SK-N-SH (cell line): ENCODE results near the gene SPON2. TPM values are rescaled to one million over a fixed set of nuclear protein-coding genes. Genes with fewer than 3 reads are reported as not detected.

Experiments used
- CTCF ChIA-PET: fragments of 300-600, 350-600 bp; formaldehyde crosslinking; extraction: SDS; loops from one replicate; lab custom pipeline; 2021; lab: Yijun Ruan, JAX
- POLR2A ChIA-PET: fragments of 350-600 bp; sonication (Branson Sonifier 250); formaldehyde crosslinking; extraction: SDS; loops from one replicate; lab custom pipeline; 2020; ENCODE audit warnings: antibody characterized with exemption, inconsistent platforms; lab: Yijun Ruan, JAX
- DNase-seq: peaks from one replicate; pipeline ENCODE4 v3.0.0; 2012
- H2AFZ ChIP-seq: fragments of 200-600 bp; sonication (generic); 2 replicates; pipeline ENCODE4 v1.8.1; 2016; ENCODE audit warnings: antibody characterized with exemption, mild to moderate bottlenecking, low read depth
- H3F3A ChIP-seq: fragments of 200-600 bp; sonication (generic); replicated peaks from 2 replicates; pipeline ENCODE3; 2016; ENCODE audit warnings: antibody characterized with exemption, mild to moderate bottlenecking; ENCODE audit not compliant: insufficient read depth
- H3K27ac ChIP-seq, 2 experiments: fragments of 200-500 bp in 1 of 2; fragments of 200-600 bp in 1 of 2; sonication (Bioruptor generic) in 1 of 2; sonication (generic), shearing (Covaris generic) in 1 of 2; 2 replicates each; pipeline versions ENCODE4 v1.5.1 to v1.6.1; 2014 to 2016; ENCODE audit warnings: low read depth in 2 of 2, inconsistent platforms in 1 of 2, low read length in 1 of 2, mild to moderate bottlenecking in 1 of 2, mixed read lengths in 1 of 2
- H3K27me3 ChIP-seq: fragments of 200-600 bp; sonication (generic), shearing (Covaris generic); 2 replicates; pipeline ENCODE4 v1.6.1; 2016; ENCODE audit warnings: mixed run types; ENCODE audit not compliant: insufficient read depth
- H3K36me3 ChIP-seq, 2 experiments: fragments of 200-500 bp in 1 of 2; fragments of 200-600 bp in 1 of 2; sonication (Bioruptor generic) in 1 of 2; sonication (generic) in 1 of 2; replicated peaks in 1 of 2; 2 replicates each; pipeline versions ENCODE3 to v1.5.1; 2014 to 2016; ENCODE audit warnings: low read length in 1 of 2, mild to moderate bottlenecking in 1 of 2; ENCODE audit not compliant: insufficient read depth in 2 of 2, control insufficient read depth in 1 of 2
- H3K4me1 ChIP-seq, 2 experiments: fragments of 200-500 bp in 1 of 2; fragments of 200-600 bp in 1 of 2; sonication (Bioruptor generic) in 1 of 2; sonication (generic), shearing (Covaris generic) in 1 of 2; 2 replicates each; pipeline versions ENCODE4 v1.5.1 to v1.6.1; 2014 to 2016; ENCODE audit warnings: low read depth in 1 of 2, low read length in 1 of 2, mixed run types in 1 of 2; ENCODE audit not compliant: insufficient read depth in 2 of 2, control insufficient read depth in 1 of 2
- H3K4me2 ChIP-seq: fragments of 200-600 bp; sonication (generic), shearing (Covaris generic); 2 replicates; pipeline ENCODE4 v1.6.1; 2017; ENCODE audit warnings: mixed run types
- H3K4me3 ChIP-seq, 2 experiments: fragments of 200-500 bp in 1 of 2; fragments of 200-600 bp in 1 of 2; sonication (Bioruptor generic) in 1 of 2; sonication (generic), shearing (Covaris generic) in 1 of 2; 2 replicates each; pipeline versions ENCODE4 v1.5.1 to v1.8.1; 2014 to 2016; ENCODE audit warnings: low read depth in 2 of 2, inconsistent platforms in 1 of 2, low read length in 1 of 2, mild to moderate bottlenecking in 1 of 2, mixed read lengths in 1 of 2, moderate library complexity in 1 of 2
- H3K79me2 ChIP-seq: fragments of 200-600 bp; sonication (generic); 2 replicates; pipeline ENCODE4 v1.8.1; 2017; ENCODE audit warnings: mild to moderate bottlenecking; ENCODE audit not compliant: insufficient read depth
- H3K9ac ChIP-seq: fragments of 200-600 bp; sonication (generic); 2 replicates; pipeline ENCODE4 v1.6.1; 2017; ENCODE audit warnings: mixed run types
- H3K9me2 ChIP-seq: fragments of 200-600 bp; sonication (generic); 2 replicates; pipeline ENCODE4 v1.6.1; 2017; ENCODE audit warnings: mixed run types
- H3K9me3 ChIP-seq: fragments of 200-600 bp; sonication (generic); 2 replicates; pipeline ENCODE4 v1.6.1; 2017; ENCODE audit warnings: mixed run types, mild to moderate bottlenecking, moderate library complexity
- H4K20me1 ChIP-seq: fragments of 200-600 bp; sonication (generic); 2 replicates; pipeline ENCODE4 v1.6.1; 2017; ENCODE audit warnings: mild to moderate bottlenecking, mixed run types; ENCODE audit not compliant: insufficient read depth
- CHD2 ChIP-seq: fragments of 150-350 bp; IDR thresholded peaks from 2 replicates; pipeline ENCODE4 v1.6.1; 2018; ENCODE audit warnings: low read length; ENCODE audit not compliant: partially characterized antibody
- ELF1 ChIP-seq: IDR thresholded peaks from 2 replicates; pipeline ENCODE4 v1.4.0; 2012
- EZH2phosphoT487 ChIP-seq: fragments of 200-600 bp; sonication (generic); IDR thresholded peaks from 2 replicates; pipeline ENCODE4 v1.6.1; 2017; ENCODE audit warnings: low read depth, mixed run types, mild to moderate bottlenecking, antibody characterized with exemption, moderate library complexity, borderline replicate concordance
- FOSL2 ChIP-seq: IDR thresholded peaks from 2 replicates; pipeline ENCODE4 v1.4.0; 2012; ENCODE audit warnings: low read depth, mild to moderate bottlenecking, moderate library complexity, borderline replicate concordance
- FOXM1 ChIP-seq: IDR thresholded peaks from 2 replicates; pipeline ENCODE4 v1.4.0; 2012; ENCODE audit warnings: low read depth, mild to moderate bottlenecking
- GABPA ChIP-seq: IDR thresholded peaks from 2 replicates; pipeline ENCODE4 v1.4.0; 2012; ENCODE audit warnings: low read depth, mild to moderate bottlenecking
- GATA2 ChIP-seq: sonication (generic); formaldehyde crosslinking; IDR thresholded peaks from 2 replicates; pipeline ENCODE4 v1.5.0; 2020; ENCODE audit warnings: mild to moderate bottlenecking, missing genetic modification reagents
- MEF2A ChIP-seq: IDR thresholded peaks from 2 replicates; pipeline ENCODE4 v1.4.0; 2012; ENCODE audit warnings: low read depth, borderline replicate concordance
- NRF1 ChIP-seq: IDR thresholded peaks from 2 replicates; pipeline ENCODE4 v1.6.1; 2012; ENCODE audit warnings: low read depth, mild to moderate bottlenecking, low read length
- POLR2AphosphoS5 ChIP-seq: IDR thresholded peaks from 2 replicates; pipeline ENCODE4 v1.6.1; 2012; ENCODE audit warnings: low read depth, low read length
- SIN3A ChIP-seq: IDR thresholded peaks from 2 replicates; pipeline ENCODE4 v1.6.1; 2012; ENCODE audit warnings: low read depth, mild to moderate bottlenecking, low read length, moderate library complexity, borderline replicate concordance
- SMC3 ChIP-seq: IDR thresholded peaks from 2 replicates; pipeline ENCODE4 v1.6.1; 2012; ENCODE audit warnings: low read depth, low read length, improper control_type of control experiment
- TAF1 ChIP-seq: IDR thresholded peaks from 2 replicates; pipeline ENCODE4 v1.6.1; 2012; ENCODE audit warnings: low read depth, mild to moderate bottlenecking, low read length, moderate library complexity, borderline replicate concordance
- TEAD4 ChIP-seq: IDR thresholded peaks from 2 replicates; pipeline ENCODE4 v1.4.0; 2012; ENCODE audit warnings: mild to moderate bottlenecking, borderline replicate concordance; ENCODE audit not compliant: insufficient read depth
- WGBS: methylation state at CpG from one replicate; pipeline ENCODE4 v1.1.6; 2017; ENCODE audit warnings: low lambda C conversion rate; 5-methylcytosine and 5-hydroxymethylcytosine counted together
- polyA plus RNA-seq, 3 experiments: library from polyadenylated mRNA; depleted of rRNA; stranded (reverse); fragments of >200 nt; gene quantifications; 2 replicates each; pipeline ENCODE4 v1.2.3, GENCODE V29; 2012
- TF ChIP-seq, protein P1 (sequence below): IDR thresholded peaks from 2 replicates; pipeline ENCODE4; 2012
- TF ChIP-seq, protein P2 (sequence below): fragments of 150-350 bp; IDR thresholded peaks from 2 replicates; pipeline ENCODE4 v1.6.1; 2017; ENCODE audit warnings: antibody characterized with exemption, low read length, low read depth, borderline replicate concordance
- TF ChIP-seq, protein P3 (sequence below): fragments of 150-350 bp; IDR thresholded peaks from 2 replicates; pipeline ENCODE4 v1.6.1; 2016; ENCODE audit warnings: mild to moderate bottlenecking, low read depth, low read length
- TF ChIP-seq, protein P4 (sequence below): IDR thresholded peaks from 2 replicates; pipeline ENCODE4 v1.4.0; 2012; ENCODE audit warnings: low read depth, borderline replicate concordance
- TF ChIP-seq, protein P5 (sequence below): fragments of 200-600 bp; sonication (generic); IDR thresholded peaks from 2 replicates; pipeline ENCODE4 v1.6.1; 2017; ENCODE audit warnings: antibody characterized with exemption, mild to moderate bottlenecking, moderate library complexity

SPON2 gene
- polyA plus RNA-seq, 1 of the 3 experiments (the other 2 are of a cell fraction): 11.4 TPM

DNA sequence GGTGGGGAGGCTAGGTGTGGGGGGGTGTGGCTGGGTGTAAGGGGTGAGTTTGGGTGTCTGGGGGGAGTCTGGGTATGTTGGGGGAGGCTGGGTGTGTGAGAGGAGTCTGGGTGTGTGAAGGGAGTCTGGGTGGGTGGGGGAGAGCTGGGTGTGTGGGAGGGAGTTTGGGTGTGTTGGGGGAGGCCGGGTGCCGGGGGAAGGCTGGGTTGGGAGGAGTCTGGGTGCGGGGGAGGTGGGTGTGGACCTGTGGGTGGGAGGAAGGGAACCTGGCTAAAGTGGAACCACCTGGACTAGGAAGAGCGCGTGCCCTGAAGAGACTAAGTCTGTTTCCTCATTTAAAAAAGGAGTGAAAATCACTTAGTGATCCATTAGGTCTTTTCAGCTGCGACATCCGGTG, 18.3 kb downstream of the SPON2 start:
- no peaks in the 10 kb centered on the region for H4K20me1 ChIP-seq
- 71% methylated on average over 7 of the region's 7 CpGs for WGBS
- no peak overlapping the region for H3K4me2 ChIP-seq
- H3K27ac ChIP-seq: no peak overlapping the region
- H3K27me3 ChIP-seq: peaks cover 5% of the 10 kb centered on the region; the same call in 1 of the 2 replicates
- no peaks in the 10 kb centered on the region for H3K79me2 ChIP-seq
- no peak overlapping the region for H3K9ac ChIP-seq
- H3K9me2 ChIP-seq: no peaks in the 10 kb centered on the region
- no peak for DNase-seq
- H3F3A ChIP-seq: no peaks in the 10 kb centered on the region
- no peak for TF ChIP-seq CHD2
- TF ChIP-seq POLR2AphosphoS5: no peak
- no peak for TF ChIP-seq TEAD4
- no peak for TF ChIP-seq SIN3A
- no peak for TF ChIP-seq ELF1
- TF ChIP-seq FOSL2: no peak
- no peak for TF ChIP-seq GABPA
- TF ChIP-seq, protein P1, sequence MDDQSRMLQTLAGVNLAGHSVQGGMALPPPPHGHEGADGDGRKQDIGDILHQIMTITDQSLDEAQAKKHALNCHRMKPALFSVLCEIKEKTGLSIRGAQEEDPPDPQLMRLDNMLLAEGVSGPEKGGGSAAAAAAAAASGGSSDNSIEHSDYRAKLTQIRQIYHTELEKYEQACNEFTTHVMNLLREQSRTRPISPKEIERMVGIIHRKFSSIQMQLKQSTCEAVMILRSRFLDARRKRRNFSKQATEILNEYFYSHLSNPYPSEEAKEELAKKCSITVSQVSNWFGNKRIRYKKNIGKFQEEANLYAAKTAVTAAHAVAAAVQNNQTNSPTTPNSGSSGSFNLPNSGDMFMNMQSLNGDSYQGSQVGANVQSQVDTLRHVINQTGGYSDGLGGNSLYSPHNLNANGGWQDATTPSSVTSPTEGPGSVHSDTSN: no peak
- TF ChIP-seq MEF2A: no peak
- no peak for TF ChIP-seq SMC3
- TF ChIP-seq, protein P2, sequence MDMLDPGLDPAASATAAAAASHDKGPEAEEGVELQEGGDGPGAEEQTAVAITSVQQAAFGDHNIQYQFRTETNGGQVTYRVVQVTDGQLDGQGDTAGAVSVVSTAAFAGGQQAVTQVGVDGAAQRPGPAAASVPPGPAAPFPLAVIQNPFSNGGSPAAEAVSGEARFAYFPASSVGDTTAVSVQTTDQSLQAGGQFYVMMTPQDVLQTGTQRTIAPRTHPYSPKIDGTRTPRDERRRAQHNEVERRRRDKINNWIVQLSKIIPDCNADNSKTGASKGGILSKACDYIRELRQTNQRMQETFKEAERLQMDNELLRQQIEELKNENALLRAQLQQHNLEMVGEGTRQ: no peak
- no peaks in the 10 kb centered on the region for H3K36me3 ChIP-seq
- POLR2A ChIA-PET: no interaction called here
- H3K9me3 ChIP-seq: no peaks in the 10 kb centered on the region; the same call in 1 of the 2 replicates
- no peak overlapping the region for H3K4me3 ChIP-seq
- H2AFZ ChIP-seq: no peak overlapping the region
- CTCF ChIA-PET: interaction anchor here (1.0 to 2.6 kb wide), 3 partner anchors 23 to 475 kb away, joined by 3 to 8 read pairs (median 4); no protein-coding TSS in a partner anchor
- no peaks in the 10 kb centered on the region; a peak in 1 of 4 replicates for H3K4me1 ChIP-seq

DNA sequence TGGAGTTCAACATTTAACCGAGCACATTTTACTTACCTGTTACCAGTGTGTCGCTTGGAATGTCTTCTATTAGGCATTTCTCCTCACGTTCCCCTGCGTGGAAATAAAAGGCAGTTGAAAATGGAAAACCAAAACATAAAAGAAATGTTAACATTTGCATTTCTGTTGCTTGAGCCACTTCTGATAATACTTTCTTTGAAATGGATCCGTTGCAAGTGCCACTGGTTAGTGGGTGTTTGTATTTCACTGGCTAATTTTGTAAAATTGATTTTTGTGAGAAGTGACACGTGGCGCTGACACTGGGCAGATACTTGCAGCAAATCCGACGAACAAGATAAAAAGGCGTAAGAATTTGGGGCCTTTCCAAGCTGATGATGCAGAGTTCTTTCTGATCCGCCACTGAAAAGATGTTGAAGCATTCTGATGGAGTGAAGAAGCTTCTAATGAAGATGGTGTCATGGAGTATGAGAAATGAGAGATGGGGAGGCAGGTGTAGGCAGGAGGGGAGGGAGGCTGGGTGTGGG, 18.8 kb downstream of the SPON2 start:
- WGBS: 55% methylated on average over 11 of the region's 11 CpGs
- ChIA-PET CTCF (interaction anchor here (0.9 to 2.6 kb wide), 4 partner anchors 13 to 475 kb away, joined by 3 to 8 read pairs (median 4); no protein-coding TSS in a partner anchor), POLR2A (no interaction called here)

More for the DNA sequence above, 18.8 kb downstream of the SPON2 start:
- Histone ChIP-seq H3K27me3 (peaks cover 5% of the 10 kb centered on the region; the same call in 1 of the 2 replicates), H3K9ac (no peak overlapping the region), H3K4me3 (no peak overlapping the region), H3K36me3 (no peaks in the 10 kb centered on the region), H2AFZ (no peak overlapping the region), H4K20me1 (no peaks in the 10 kb centered on the region), H3K9me3 (no peaks in the 10 kb centered on the region; the same call in 1 of the 2 replicates), H3K4me1 (no peaks in the 10 kb centered on the region; a peak in 1 of 4 replicates), H3F3A (no peaks in the 10 kb centered on the region), H3K27ac (no peak overlapping the region), H3K4me2 (no peak overlapping the region), H3K79me2 (no peaks in the 10 kb centered on the region), H3K9me2 (no peaks in the 10 kb centered on the region)
- TF ChIP-seq NRF1 (no peak), MEF2A (no peak), ELF1 (no peak), GATA2 (CRISPR knock-in tag) (no peak), SMC3 (no peak), SIN3A (no peak), EZH2phosphoT487 (no peak), FOSL2 (no peak), FOXM1 (no peak), TAF1 (no peak), TEAD4 (no peak)
- TF ChIP-seq, protein P3, sequence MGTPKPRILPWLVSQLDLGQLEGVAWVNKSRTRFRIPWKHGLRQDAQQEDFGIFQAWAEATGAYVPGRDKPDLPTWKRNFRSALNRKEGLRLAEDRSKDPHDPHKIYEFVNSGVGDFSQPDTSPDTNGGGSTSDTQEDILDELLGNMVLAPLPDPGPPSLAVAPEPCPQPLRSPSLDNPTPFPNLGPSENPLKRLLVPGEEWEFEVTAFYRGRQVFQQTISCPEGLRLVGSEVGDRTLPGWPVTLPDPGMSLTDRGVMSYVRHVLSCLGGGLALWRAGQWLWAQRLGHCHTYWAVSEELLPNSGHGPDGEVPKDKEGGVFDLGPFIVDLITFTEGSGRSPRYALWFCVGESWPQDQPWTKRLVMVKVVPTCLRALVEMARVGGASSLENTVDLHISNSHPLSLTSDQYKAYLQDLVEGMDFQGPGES: no peak
- TF ChIP-seq, protein P4, sequence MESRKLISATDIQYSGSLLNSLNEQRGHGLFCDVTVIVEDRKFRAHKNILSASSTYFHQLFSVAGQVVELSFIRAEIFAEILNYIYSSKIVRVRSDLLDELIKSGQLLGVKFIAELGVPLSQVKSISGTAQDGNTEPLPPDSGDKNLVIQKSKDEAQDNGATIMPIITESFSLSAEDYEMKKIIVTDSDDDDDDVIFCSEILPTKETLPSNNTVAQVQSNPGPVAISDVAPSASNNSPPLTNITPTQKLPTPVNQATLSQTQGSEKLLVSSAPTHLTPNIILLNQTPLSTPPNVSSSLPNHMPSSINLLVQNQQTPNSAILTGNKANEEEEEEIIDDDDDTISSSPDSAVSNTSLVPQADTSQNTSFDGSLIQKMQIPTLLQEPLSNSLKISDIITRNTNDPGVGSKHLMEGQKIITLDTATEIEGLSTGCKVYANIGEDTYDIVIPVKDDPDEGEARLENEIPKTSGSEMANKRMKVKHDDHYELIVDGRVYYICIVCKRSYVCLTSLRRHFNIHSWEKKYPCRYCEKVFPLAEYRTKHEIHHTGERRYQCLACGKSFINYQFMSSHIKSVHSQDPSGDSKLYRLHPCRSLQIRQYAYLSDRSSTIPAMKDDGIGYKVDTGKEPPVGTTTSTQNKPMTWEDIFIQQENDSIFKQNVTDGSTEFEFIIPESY: no peak
- TF ChIP-seq, protein P5, sequence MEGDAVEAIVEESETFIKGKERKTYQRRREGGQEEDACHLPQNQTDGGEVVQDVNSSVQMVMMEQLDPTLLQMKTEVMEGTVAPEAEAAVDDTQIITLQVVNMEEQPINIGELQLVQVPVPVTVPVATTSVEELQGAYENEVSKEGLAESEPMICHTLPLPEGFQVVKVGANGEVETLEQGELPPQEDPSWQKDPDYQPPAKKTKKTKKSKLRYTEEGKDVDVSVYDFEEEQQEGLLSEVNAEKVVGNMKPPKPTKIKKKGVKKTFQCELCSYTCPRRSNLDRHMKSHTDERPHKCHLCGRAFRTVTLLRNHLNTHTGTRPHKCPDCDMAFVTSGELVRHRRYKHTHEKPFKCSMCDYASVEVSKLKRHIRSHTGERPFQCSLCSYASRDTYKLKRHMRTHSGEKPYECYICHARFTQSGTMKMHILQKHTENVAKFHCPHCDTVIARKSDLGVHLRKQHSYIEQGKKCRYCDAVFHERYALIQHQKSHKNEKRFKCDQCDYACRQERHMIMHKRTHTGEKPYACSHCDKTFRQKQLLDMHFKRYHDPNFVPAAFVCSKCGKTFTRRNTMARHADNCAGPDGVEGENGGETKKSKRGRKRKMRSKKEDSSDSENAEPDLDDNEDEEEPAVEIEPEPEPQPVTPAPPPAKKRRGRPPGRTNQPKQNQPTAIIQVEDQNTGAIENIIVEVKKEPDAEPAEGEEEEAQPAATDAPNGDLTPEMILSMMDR: no peak
- no peak for DNase-seq
